PFSK-1 (cell line): ENCODE measurements around the gene ERG28.

Source experiments
- POLR2AphosphoS5 ChIP-seq: IDR thresholded peaks from 2 replicates; pipeline ENCODE4 v1.6.1; 2012; ENCODE audit warnings: low read depth, mild to moderate bottlenecking, control low read depth, low read length, moderate library complexity
- TAF1 ChIP-seq: IDR thresholded peaks from 2 replicates; pipeline ENCODE4 v1.6.1; 2012; ENCODE audit warnings: low read length, control low read depth, borderline replicate concordance; ENCODE audit not compliant: insufficient read depth
- TF ChIP-seq, protein P1 (sequence below), 2 experiments: IDR thresholded peaks; 2 replicates each; pipeline versions ENCODE4 v1.6.1 to v1.8.0; 2011 to 2012; ENCODE audit warnings: low read depth in 2 of 2, low read length in 2 of 2, control low read depth in 1 of 2, inconsistent platforms in 1 of 2, mild to moderate bottlenecking in 1 of 2, moderate library complexity in 1 of 2; ENCODE audit not compliant: insufficient read depth in 1 of 2

GRCh38 chr14:75630695-75631452, 29.8 kb downstream of the ERG28 start:
- no peak for TF ChIP-seq POLR2AphosphoS5
- TF ChIP-seq, protein P1, sequence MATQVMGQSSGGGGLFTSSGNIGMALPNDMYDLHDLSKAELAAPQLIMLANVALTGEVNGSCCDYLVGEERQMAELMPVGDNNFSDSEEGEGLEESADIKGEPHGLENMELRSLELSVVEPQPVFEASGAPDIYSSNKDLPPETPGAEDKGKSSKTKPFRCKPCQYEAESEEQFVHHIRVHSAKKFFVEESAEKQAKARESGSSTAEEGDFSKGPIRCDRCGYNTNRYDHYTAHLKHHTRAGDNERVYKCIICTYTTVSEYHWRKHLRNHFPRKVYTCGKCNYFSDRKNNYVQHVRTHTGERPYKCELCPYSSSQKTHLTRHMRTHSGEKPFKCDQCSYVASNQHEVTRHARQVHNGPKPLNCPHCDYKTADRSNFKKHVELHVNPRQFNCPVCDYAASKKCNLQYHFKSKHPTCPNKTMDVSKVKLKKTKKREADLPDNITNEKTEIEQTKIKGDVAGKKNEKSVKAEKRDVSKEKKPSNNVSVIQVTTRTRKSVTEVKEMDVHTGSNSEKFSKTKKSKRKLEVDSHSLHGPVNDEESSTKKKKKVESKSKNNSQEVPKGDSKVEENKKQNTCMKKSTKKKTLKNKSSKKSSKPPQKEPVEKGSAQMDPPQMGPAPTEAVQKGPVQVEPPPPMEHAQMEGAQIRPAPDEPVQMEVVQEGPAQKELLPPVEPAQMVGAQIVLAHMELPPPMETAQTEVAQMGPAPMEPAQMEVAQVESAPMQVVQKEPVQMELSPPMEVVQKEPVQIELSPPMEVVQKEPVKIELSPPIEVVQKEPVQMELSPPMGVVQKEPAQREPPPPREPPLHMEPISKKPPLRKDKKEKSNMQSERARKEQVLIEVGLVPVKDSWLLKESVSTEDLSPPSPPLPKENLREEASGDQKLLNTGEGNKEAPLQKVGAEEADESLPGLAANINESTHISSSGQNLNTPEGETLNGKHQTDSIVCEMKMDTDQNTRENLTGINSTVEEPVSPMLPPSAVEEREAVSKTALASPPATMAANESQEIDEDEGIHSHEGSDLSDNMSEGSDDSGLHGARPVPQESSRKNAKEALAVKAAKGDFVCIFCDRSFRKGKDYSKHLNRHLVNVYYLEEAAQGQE (IDR thresholded peaks at IDR 0.05; ENCODE audit: insufficient read depth in 1 of 2, low read depth in 2 of 2, low read length in 2 of 2), result no peak
- TF ChIP-seq TAF1, result no peak
